HepG2 (cell line): ENCODE data around the gene KDM5B. TPM values are rescaled to one million over a fixed set of nuclear protein-coding genes. Genes with fewer than 3 reads are reported as not detected.

Source experiments
- ATAC-seq: fragments of 200-7000 bp; cut with Tn5 transposase; 3 replicates; pipeline ENCODE4 v1.9.1; 2020; ENCODE audit warnings: mild to moderate bottlenecking, moderate library complexity
- BruUV-seq: library from RNA; stranded (reverse); fragments of 400-500 nt; replicated peaks from 2 replicates; lab custom pipeline; 2021; lab: Mats Ljungman, UMichigan
- CTCF ChIA-PET: fragments of 300-600 bp; formaldehyde crosslinking; extraction: SDS; loops from one replicate; lab custom pipeline; 2021; ENCODE audit warnings: low total read pairs, inconsistent platforms, low intra/inter-chr PET ratio; lab: Yijun Ruan, JAX
- POLR2A ChIA-PET: fragments of 350-600 bp; sonication (Branson Sonifier 250); formaldehyde crosslinking; loops from one replicate; lab custom pipeline; 2020; ENCODE audit warnings: antibody characterized with exemption, inconsistent platforms; lab: Yijun Ruan, JAX
- DNase-seq: peaks from one replicate; pipeline ENCODE4 v3.0.0-alpha.2; 2015; ENCODE audit warnings: low spot score
- FAIRE-seq: peaks from 3 replicates; lab custom pipeline; 2011; peaks lifted over from hg19 to GRCh38; lab: Jason Lieb, UNC
- H2AFZ ChIP-seq: one replicate; pipeline ENCODE4 v1.6.1; 2011; ENCODE audit warnings: low read length, inconsistent platforms
- H3K27ac ChIP-seq: fragments of 300-600 bp; 3 replicates; pipeline ENCODE4 v1.8.0; 2011; ENCODE audit warnings: mixed run types, mild to moderate bottlenecking, mixed read lengths, low read length, inconsistent platforms; ENCODE audit not compliant: insufficient read depth; ENCODE audit errors: extremely low read length
- H3K27me3 ChIP-seq, 2 experiments: fragments of 200-600 bp in 1 of 2; 2 replicates in 1 of 2; 3 replicates in 1 of 2; pipeline versions ENCODE4 v1.6.0 to v1.8.0; 2011; ENCODE audit warnings: low read length in 2 of 2, mild to moderate bottlenecking in 2 of 2, moderate library complexity in 2 of 2, inconsistent platforms in 1 of 2; ENCODE audit not compliant: insufficient read depth in 2 of 2, control insufficient read depth in 1 of 2
- H3K36me3 ChIP-seq, 2 experiments: fragments of 200-600 bp in 1 of 2; replicated peaks in 1 of 2; 2 replicates in 1 of 2; 3 replicates in 1 of 2; pipeline versions ENCODE4 v1.5.1 to v1.8.0; 2011; ENCODE audit warnings: low read length in 2 of 2, inconsistent platforms in 1 of 2; ENCODE audit not compliant: insufficient read depth in 2 of 2, control insufficient read depth in 1 of 2
- H3K4me1 ChIP-seq: 2 replicates; pipeline ENCODE4 v1.5.1; 2012; ENCODE audit warnings: low read length, inconsistent platforms; ENCODE audit not compliant: insufficient read depth
- H3K4me2 ChIP-seq: 2 replicates; pipeline ENCODE4 v1.6.0; 2011; ENCODE audit warnings: low read depth, low read length, inconsistent platforms
- H3K4me3 ChIP-seq, 3 experiments: fragments of 200-600 bp in 1 of 3; sonication (generic), shearing (Covaris generic) in 1 of 3; replicated peaks in 1 of 3; 2 replicates each; pipeline ENCODE4 v1.5.1; 2011 to 2016; ENCODE audit warnings: low read length in 3 of 3, inconsistent platforms in 2 of 3, low read depth in 2 of 3, mild to moderate bottlenecking in 2 of 3, control low read depth in 1 of 3, mixed read lengths in 1 of 3; ENCODE audit not compliant: insufficient read depth in 1 of 3
- H3K79me2 ChIP-seq: one replicate; pipeline ENCODE4 v1.6.1; 2011; ENCODE audit warnings: low read length, inconsistent platforms; ENCODE audit not compliant: insufficient read depth
- H3K9ac ChIP-seq: 2 replicates; pipeline ENCODE4 v1.6.0; 2011; ENCODE audit warnings: mild to moderate bottlenecking, low read depth, low read length, inconsistent platforms; ENCODE audit not compliant: insufficient read depth
- H3K9me3 ChIP-seq: 2 replicates; pipeline ENCODE4 v1.5.1; 2012; ENCODE audit warnings: mild to moderate bottlenecking, low read length
- H4K20me1 ChIP-seq: 2 replicates; pipeline ENCODE4 v1.6.0; 2011; ENCODE audit warnings: inconsistent platforms, mild to moderate bottlenecking, low read length, moderate library complexity; ENCODE audit not compliant: insufficient read depth
- ATF7-NPFF ChIP-seq: sonication (generic); formaldehyde crosslinking; IDR thresholded peaks from 2 replicates; pipeline ENCODE4 v1.8.1; 2023; ENCODE audit warnings: mild to moderate bottlenecking, low read depth, missing genetic modification reagents, moderate library complexity
- EHMT2 ChIP-seq: fragments of 200-600 bp; sonication (generic); IDR thresholded peaks from 2 replicates; pipeline ENCODE4 v1.7.0; 2017; ENCODE audit warnings: antibody characterized with exemption, low read depth, low read length, borderline replicate concordance
- PCBP1 ChIP-seq: fragments of 200-400 bp; formaldehyde crosslinking; IDR thresholded peaks from 2 replicates; pipeline ENCODE4 v1.6.1; 2017; ENCODE audit warnings: mild to moderate bottlenecking, low read depth, low read length, borderline replicate concordance
- PLSCR1 ChIP-seq: sonication (generic); formaldehyde crosslinking; IDR thresholded peaks from 2 replicates; pipeline ENCODE4 v1.5.0; 2020; ENCODE audit warnings: missing genetic modification reagents, mild to moderate bottlenecking, borderline replicate concordance
- SNRNP70 ChIP-seq: fragments of 200-400 bp; formaldehyde crosslinking; IDR thresholded peaks from 2 replicates; pipeline ENCODE4 v1.6.1; 2017; ENCODE audit warnings: mild to moderate bottlenecking, low read depth, low read length, moderate library complexity
- TCF12 ChIP-seq, 2 experiments: fragments of 450-650 bp in 1 of 2; sonication (generic) in 1 of 2; formaldehyde crosslinking in 1 of 2; IDR thresholded peaks; 2 replicates each; pipeline versions ENCODE4 v1.6.1 to v1.8.0; 2017 to 2022; ENCODE audit warnings: antibody characterized with exemption in 1 of 2, mild to moderate bottlenecking in 1 of 2, missing genetic modification reagents in 1 of 2, moderate library complexity in 1 of 2
- THAP9 ChIP-seq: sonication (generic); formaldehyde crosslinking; IDR thresholded peaks from 2 replicates; pipeline ENCODE4; 2020; ENCODE audit warnings: missing genetic modification reagents, mild to moderate bottlenecking, borderline replicate concordance
- ZBTB42 ChIP-seq: sonication (generic); formaldehyde crosslinking; IDR thresholded peaks from 2 replicates; pipeline ENCODE4 v1.5.0; 2020; ENCODE audit warnings: mild to moderate bottlenecking, missing genetic modification reagents
- ZNF674 ChIP-seq: sonication (generic); formaldehyde crosslinking; IDR thresholded peaks from 2 replicates; pipeline ENCODE4 v1.5.0; 2020; ENCODE audit warnings: low read depth, mild to moderate bottlenecking, missing genetic modification reagents
- ZNF816 ChIP-seq: sonication (generic); formaldehyde crosslinking; IDR thresholded peaks from 2 replicates; pipeline ENCODE4 v1.8.0; 2022; ENCODE audit warnings: missing genetic modification reagents, mild to moderate bottlenecking, borderline replicate concordance
- WGBS: methylation state at CpG from one replicate; pipeline ENCODE4 v1.1.6; 2017; ENCODE audit warnings: low lambda C conversion rate; 5-methylcytosine and 5-hydroxymethylcytosine counted together
- in situ Hi-C: cut with HindIII; loops from 2 replicates; pipeline ENCODE4 v1.10.0; 2017; ENCODE audit warnings: low pct_unique_long_range_greater_than_20kb; ENCODE audit not compliant: extremely low pct_ligation_motif_present
- intact Hi-C: fragments of 100-400 bp; cut with micrococcal nuclease; formaldehyde crosslinking; loops from one replicate; pipeline ENCODE4 v1.10.0; 2022; ENCODE audit not compliant: unreplicated experiment
- polyA plus RNA-seq, 8 experiments: library from polyadenylated mRNA; depleted of rRNA in 3 of 8; stranded (reverse) in 7 of 8; unstranded in 1 of 8; fragments of >200 nt; fragmentation: Illumina TruSeq in 4 of 8; extraction: Trizol in 4 of 8; gene quantifications; 2 replicates each; pipeline versions ENCODE4 v1.2.1 to v1.2.3, GENCODE V29; 2011 to 2016; ENCODE audit warnings: low read depth in 4 of 8, missing spikeins in 1 of 8, mixed read lengths in 1 of 8; ENCODE audit not compliant: insufficient read depth in 1 of 8
- total RNA-seq, 5 experiments: library from RNA; depleted of rRNA; stranded (reverse); fragments of >200 nt; fragmentation: Illumina TruSeq; extraction: Trizol; gene quantifications; 2 replicates each; pipeline ENCODE4 v1.2.3, GENCODE V29; 2016; ENCODE audit warnings: low read depth in 1 of 5
- TF ChIP-seq, protein P1 (sequence below): sonication (generic); formaldehyde crosslinking; IDR thresholded peaks from 2 replicates; pipeline ENCODE4 v1.4.0; 2020; ENCODE audit warnings: missing genetic modification reagents

The KDM5B gene
- total and polyA plus RNA-seq, 2 of the 13 experiments (the other 11 are each of a cell fraction or from before 2014, with no cell fraction given), result 34.2 to 35.4 TPM

GRCh38 chr1:202681736-202682420 is 126.3 kb downstream of the KDM5B start:
- ATAC-seq (no peak), DNase-seq (no peak), FAIRE-seq (no peak)
- no peak overlapping the region for H3K27ac ChIP-seq
- 13% methylated on average over 6 of the region's 11 CpGs for WGBS
- ChIA-PET CTCF (no interaction called here), POLR2A (no interaction called here)
- no peaks in the 10 kb centered on the region for H3K36me3 ChIP-seq
- in situ Hi-C loops, result no loop called here
- peaks cover 1 to 41% of the 10 kb centered on the region in 2 experiments; a peak in 2 of 5 replicates for H3K27me3 ChIP-seq
- no peaks in the 10 kb centered on the region for H4K20me1 ChIP-seq
- intact Hi-C loops, result no loop called here
- H3K9ac ChIP-seq, result no peak overlapping the region
- 0 out of 2 replicates have a peak, but pooled peaks cover 4% of the 10 kb centered on the region for H3K9me3 ChIP-seq
- no peak overlapping the region for H2AFZ ChIP-seq
- no peak overlapping the region for H3K4me2 ChIP-seq
- no TSS peak for BruUV-seq
- H3K4me3 ChIP-seq, result no peak overlapping the region
- no peaks in the 10 kb centered on the region for H3K4me1 ChIP-seq
- no peaks in the 10 kb centered on the region for H3K79me2 ChIP-seq
- TF ChIP-seq ATF7-NPFF (CRISPR knock-in tag) (no peak), PCBP1 (no peak), PLSCR1 (no peak), SNRNP70 (no peak), ZNF816 (CRISPR knock-in tag) (no peak), EHMT2 (no peak), ZBTB42 (CRISPR knock-in tag) (no peak), ZNF674 (CRISPR knock-in tag) (no peak), THAP9 (CRISPR knock-in tag) (no peak), TCF12 (IDR thresholded peaks at IDR 0.05) (no peak), TCF12 (CRISPR knock-in tag; IDR thresholded peaks at IDR 0.05) (no peak)
- TF ChIP-seq, protein P1, sequence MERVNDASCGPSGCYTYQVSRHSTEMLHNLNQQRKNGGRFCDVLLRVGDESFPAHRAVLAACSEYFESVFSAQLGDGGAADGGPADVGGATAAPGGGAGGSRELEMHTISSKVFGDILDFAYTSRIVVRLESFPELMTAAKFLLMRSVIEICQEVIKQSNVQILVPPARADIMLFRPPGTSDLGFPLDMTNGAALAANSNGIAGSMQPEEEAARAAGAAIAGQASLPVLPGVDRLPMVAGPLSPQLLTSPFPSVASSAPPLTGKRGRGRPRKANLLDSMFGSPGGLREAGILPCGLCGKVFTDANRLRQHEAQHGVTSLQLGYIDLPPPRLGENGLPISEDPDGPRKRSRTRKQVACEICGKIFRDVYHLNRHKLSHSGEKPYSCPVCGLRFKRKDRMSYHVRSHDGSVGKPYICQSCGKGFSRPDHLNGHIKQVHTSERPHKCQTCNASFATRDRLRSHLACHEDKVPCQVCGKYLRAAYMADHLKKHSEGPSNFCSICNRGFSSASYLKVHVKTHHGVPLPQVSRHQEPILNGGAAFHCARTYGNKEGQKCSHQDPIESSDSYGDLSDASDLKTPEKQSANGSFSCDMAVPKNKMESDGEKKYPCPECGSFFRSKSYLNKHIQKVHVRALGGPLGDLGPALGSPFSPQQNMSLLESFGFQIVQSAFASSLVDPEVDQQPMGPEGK, result no peak
